ENCODE measurements around the gene AGBL2. TPM values are rescaled to one million over a fixed set of nuclear protein-coding genes. Genes with fewer than 3 reads are reported as not detected.

Gene AGBL2
- total and polyA plus RNA-seq, 10 donors: 1.1 to 5.1 (median 2.4) TPM

GRCh38 chr11:47705721-47706120 is 9.4 kb downstream of the AGBL2 start:
- Histone ChIP-seq H3K9me3 (no peaks in the 10 kb centered on the region), H3K36me3 (no peaks in the 10 kb centered on the region), H3K4me1 (peaks cover 0 to 3% (median 0%) of the 10 kb centered on the region in 6 donors), H3K27me3 (replicated peaks in 1 of 7) (no peaks in the 10 kb centered on the region), H3K27ac (no peak overlapping the region), H3K4me3 (no peak overlapping the region)
- TF ChIP-seq, protein P1, sequence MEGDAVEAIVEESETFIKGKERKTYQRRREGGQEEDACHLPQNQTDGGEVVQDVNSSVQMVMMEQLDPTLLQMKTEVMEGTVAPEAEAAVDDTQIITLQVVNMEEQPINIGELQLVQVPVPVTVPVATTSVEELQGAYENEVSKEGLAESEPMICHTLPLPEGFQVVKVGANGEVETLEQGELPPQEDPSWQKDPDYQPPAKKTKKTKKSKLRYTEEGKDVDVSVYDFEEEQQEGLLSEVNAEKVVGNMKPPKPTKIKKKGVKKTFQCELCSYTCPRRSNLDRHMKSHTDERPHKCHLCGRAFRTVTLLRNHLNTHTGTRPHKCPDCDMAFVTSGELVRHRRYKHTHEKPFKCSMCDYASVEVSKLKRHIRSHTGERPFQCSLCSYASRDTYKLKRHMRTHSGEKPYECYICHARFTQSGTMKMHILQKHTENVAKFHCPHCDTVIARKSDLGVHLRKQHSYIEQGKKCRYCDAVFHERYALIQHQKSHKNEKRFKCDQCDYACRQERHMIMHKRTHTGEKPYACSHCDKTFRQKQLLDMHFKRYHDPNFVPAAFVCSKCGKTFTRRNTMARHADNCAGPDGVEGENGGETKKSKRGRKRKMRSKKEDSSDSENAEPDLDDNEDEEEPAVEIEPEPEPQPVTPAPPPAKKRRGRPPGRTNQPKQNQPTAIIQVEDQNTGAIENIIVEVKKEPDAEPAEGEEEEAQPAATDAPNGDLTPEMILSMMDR (IDR thresholded peaks at IDR 0.05 in 8 of 11, conservative IDR thresholded peaks at IDR 0.05 in 3 of 11): no peak
- no peak for TF ChIP-seq POLR2AphosphoS5 (IDR thresholded peaks at IDR 0.05)
- no peak for TF ChIP-seq POLR2A (IDR thresholded peaks at IDR 0.05)
- DNase-seq: no peak
- intact Hi-C loops (cut with DNase I; ENCODE audit: low total_unique reads): no loop called here
- WGBS, 5 donors: 31 to 73% (median 50%) methylated on average over 1 of the region's 1 CpG

DNA sequence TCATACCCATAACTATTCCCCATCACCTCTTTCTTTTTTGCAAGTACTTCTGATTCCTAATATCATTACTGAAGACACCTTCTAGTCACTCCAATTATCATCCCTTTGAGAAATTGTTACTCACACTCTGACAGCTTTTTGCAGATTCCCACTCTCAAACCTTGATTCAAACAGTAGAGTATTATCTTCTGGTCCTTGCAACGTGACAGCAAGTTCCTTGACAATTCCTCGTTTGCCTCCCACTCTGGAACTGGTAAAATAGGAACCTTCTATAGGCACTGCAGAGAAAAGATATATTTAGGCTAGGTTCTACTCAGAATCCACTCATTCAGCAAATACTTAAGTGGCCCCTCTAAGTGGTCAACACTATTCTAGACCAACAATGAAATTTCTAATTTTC is 23.2 kb downstream of the AGBL2 start:
- TF ChIP-seq, protein P1 (IDR thresholded peaks at IDR 0.05 in 8 of 11, conservative IDR thresholded peaks at IDR 0.05 in 3 of 11): no peak
- TF ChIP-seq POLR2AphosphoS5 (IDR thresholded peaks at IDR 0.05): no peak
- no peak for TF ChIP-seq POLR2A (IDR thresholded peaks at IDR 0.05)
- Histone ChIP-seq H3K27ac (no peak overlapping the region), H3K4me1 (no peaks in the 10 kb centered on the region), H3K9me3 (no peaks in the 10 kb centered on the region), H3K4me3 (no peak overlapping the region), H3K27me3 (replicated peaks in 1 of 7) (no peaks in the 10 kb centered on the region), H3K36me3 (no peaks in the 10 kb centered on the region)
- intact Hi-C loops (cut with DNase I; ENCODE audit: low total_unique reads): no loop called here
- DNase-seq: no peak
- WGBS, 5 donors: 52 to 64% (median 55%) methylated on average over 2 of the region's 2 CpGs

GRCh38 chr11:47689480-47689879 is 25.7 kb downstream of the AGBL2 start:
- intact Hi-C loops (cut with DNase I; ENCODE audit: low total_unique reads): no loop called here
- H3K27me3 ChIP-seq (replicated peaks in 1 of 7): no peaks in the 10 kb centered on the region
- no peak overlapping the region for H3K4me3 ChIP-seq
- DNase-seq: no peak
- WGBS, 5 donors: 90 to 98% (median 93%) methylated on average over 5 of the region's 5 CpGs
- H3K36me3 ChIP-seq: no peaks in the 10 kb centered on the region
- TF ChIP-seq, protein P1 (IDR thresholded peaks at IDR 0.05 in 8 of 11, conservative IDR thresholded peaks at IDR 0.05 in 3 of 11): no peak
- TF ChIP-seq POLR2AphosphoS5 (IDR thresholded peaks at IDR 0.05): no peak
- no peak overlapping the region for H3K27ac ChIP-seq
- H3K9me3 ChIP-seq: no peaks in the 10 kb centered on the region
- no peaks in the 10 kb centered on the region for H3K4me1 ChIP-seq

DNA sequence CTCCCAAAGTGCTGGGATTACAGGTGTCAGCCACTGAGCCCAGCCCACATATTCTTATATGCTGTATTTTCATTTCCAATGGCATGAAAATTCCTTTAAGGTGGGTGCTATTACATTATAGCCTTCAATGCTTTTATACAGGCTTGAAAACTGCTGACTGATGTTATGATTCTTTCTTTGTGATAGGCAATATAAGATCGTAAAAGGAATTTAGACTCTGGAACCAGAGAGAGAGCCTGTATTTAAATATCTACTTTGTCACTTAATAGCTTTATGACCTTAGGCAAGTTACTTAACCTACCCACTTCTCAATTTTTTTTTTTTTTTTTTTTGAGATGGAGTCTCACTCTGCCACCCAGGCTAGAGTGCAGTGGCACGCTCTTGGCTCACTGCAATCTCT is 26.2 kb downstream of the AGBL2 start:
- intact Hi-C loops (cut with DNase I; ENCODE audit: low total_unique reads): no loop called here
- Histone ChIP-seq H3K9me3 (no peaks in the 10 kb centered on the region), H3K36me3 (no peaks in the 10 kb centered on the region), H3K4me1 (no peaks in the 10 kb centered on the region), H3K27ac (no peak overlapping the region), H3K27me3 (replicated peaks in 1 of 7) (no peaks in the 10 kb centered on the region), H3K4me3 (no peak overlapping the region)
- DNase-seq: no peak
- 88 to 97% (median 93%) methylated on average over 2 of the region's 2 CpGs for WGBS, 5 donors
- TF ChIP-seq, protein P1 (IDR thresholded peaks at IDR 0.05 in 8 of 11, conservative IDR thresholded peaks at IDR 0.05 in 3 of 11): no peak
- TF ChIP-seq POLR2A (IDR thresholded peaks at IDR 0.05): no peak
- no peak for TF ChIP-seq POLR2AphosphoS5 (IDR thresholded peaks at IDR 0.05)

Data from spleen (tissue), 11 donors.